ENCODE results near the gene LMF1.
A peak's percentile ranks its signal among the peaks of the same experiment; 100 is the strongest.

LMF1 gene

DNA sequence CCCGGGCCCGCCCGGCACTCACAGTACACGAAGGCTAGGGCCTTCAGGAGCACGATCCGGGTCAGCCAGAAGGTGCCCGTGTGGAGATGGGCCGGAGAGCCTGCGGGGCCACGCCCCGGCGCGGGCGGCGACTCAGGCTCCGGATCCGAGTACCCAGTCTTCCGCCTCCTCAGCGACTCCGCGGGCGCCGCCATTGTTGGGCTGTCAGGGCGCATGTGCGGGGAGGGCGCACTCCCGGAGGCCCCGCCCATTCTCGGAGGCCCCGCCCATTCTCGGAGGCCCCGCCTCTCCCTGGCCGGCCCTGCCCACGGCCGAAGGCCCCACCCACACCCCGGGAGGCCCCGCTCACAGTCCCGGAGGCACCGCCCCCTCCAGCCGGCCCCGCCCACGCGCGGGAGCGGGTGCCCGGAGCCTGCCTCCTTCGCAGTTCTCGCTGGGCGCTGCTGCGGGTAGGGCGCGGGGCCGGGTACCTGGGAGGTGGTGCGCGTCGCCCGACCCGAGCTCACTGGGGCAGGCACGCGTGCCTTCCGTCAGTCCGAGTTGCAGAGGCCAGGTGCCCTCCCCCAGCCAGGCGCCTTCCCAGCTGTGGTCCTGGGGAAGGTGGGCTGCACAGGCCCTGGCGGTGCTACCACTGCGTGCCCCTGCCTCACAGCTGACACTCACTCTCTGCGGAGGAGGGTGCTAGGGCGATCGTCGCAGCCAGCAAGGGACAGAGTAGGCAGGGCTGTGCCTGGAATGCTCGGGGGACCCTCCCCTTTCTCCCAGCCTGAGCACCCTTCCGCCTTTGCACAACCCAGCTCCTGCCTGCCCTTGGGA lies at the start of gene LMF1:
TSS of gene LMF1 (minus strand) at position 219 of the 816 bp plus-strand sequence. CDS start at position 215, 4 bp downstream.
- peak; percentile 64 for DNase-seq

DNA sequence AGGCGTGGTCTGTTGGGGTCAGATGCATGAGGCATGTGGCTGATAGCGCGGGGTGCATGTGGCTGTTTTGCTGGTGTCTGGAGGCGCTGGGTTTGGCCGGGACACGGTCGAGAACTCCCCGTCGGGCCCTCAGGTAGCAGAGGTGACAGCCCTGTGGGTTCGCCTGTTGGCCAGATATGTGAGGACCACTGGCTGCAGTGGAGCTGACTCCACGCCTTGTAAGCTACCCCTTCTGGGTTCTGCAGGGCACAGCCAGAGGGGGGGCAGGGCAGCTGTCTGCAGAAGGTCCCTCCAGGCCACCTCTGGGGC lies 49.3 kb upstream of the LMF1 start:
- no peak for DNase-seq

DNA sequence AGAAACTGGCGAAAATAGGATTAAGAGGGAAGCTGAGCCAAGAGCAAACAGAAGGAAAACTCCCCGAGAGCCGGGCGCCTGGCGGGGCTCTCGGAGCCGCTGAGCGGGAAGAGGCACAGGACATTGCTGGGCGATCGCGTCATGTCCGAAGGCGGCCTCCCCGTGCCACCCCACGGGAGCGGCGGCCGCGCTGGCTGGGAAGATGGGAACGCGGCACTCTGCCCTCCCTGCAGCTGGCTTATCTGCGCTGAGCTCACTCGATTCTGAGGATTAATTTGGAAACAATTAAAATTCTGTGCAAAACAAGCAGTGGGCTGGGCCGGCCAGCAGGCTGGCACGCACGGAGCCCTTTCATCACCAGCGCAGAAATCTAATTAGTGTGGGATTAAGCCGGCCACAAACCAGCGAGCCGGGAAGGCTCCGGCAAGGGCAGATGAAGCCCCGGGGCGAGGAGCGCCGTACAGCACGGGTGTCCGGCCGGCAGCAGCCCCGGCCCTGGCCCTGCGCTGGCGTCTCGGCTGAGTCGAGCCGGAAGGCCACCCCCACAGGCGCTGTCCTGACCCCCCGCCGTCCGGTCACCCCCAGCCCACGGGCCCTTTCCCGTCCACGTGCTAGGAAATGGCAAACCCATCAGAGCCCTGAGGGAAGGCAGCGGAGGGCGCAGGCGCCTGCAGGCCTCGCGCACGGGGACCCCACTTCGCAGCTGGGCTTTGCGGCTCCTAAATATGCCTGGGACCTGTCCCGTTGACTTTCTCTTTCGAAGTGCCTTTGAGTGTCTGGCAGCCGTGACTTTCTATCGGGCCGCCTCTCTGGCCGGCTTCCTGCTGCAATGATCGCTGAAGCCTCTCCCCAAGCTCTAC lies 48.7 kb upstream of the LMF1 start:
- DNase-seq = peak; percentile 8

DNA sequence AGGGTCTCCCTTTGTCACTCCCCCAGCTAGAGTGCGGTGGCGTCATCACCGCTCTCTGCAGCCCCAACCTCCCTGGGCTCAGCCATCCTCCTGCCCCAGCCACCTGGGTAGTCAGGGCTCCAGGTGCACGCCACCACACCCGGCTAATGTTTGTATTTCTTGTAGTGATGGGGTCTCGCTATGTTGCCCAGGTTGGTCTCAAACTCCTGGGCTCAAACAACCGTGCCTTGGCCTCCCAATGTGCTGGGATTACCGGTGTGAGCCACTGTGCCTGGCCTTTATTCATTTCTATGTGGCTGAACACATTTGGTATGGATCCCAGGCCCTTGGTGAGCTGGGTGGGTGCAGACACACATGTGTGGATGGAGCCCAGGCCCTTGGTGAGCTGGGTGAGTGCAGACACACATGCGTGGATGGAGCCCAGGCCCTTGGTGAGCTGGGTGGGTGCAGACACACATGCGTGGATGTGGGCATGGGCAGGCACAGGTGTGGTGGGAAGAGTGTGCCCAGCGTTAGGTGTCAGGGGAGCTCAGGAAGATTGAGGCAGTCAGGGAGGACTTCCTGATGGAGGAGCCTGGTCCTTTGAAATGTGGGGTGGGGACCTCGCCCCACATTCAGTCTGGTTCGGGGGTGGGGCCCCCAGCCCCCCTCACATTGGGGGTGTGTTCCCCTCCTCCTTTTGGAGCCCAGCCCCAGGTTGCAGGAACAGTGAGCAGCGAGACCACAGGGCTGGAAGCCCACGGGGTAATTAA lies 47.8 kb upstream of the LMF1 start:
- DNase-seq = no peak

DNA sequence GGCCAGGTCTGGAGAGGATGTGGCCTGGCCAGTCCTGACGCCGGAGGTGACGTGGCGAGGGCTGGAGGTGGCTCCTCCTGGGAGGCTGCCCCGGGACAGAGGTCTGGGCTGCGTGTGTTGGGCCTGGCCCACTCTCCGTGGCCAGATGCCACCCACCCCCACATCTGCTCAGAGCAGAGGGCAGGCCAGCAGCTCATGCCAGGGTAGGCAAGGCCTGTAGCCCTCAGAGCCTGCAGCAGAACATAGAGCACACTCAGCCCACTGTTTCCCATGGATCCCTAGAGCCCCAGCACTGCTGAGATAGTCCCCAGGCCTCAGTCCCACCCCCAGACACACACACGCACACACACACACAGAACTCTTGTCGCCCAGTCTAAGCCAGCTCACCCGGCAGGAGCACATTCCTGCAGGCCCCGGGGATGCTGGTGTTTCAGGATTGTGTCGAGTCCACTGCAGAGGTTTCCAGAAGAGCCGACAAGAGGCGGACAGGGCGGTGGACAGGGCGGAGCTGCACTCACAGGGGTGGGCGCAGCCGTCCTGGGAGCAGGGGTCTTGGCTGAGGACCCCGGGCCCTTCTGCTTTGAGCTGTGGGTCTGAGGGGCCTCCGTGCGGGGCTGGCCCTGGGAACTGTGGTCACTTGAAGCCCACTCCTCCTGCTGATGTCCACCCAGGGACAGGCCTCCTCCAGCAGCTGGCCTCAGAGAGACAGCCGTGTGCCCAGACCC lies 44.1 kb upstream of the LMF1 start:
- DNase-seq = no peak

DNA sequence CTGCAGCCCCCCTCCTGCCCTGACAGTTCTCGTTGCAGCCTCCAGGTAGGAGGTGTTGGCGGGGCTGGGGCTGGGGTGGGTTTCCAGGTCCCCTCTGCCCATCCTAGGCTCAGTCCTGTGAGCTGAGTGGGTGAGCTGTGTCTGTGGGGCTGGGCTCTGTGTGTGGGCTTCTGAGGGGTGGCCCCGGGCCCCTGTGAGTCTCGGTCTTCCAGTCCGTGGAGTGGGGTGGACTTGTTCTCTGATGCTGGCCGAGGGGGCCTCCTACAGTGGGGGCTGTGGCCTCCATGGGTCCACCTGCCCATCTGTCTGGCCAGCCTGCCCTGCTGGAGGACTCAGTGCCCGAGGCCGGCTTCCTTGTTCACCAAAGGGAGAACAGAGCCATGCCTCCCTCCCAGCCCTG lies 43.4 kb upstream of the LMF1 start:
- DNase-seq = no peak

DNA sequence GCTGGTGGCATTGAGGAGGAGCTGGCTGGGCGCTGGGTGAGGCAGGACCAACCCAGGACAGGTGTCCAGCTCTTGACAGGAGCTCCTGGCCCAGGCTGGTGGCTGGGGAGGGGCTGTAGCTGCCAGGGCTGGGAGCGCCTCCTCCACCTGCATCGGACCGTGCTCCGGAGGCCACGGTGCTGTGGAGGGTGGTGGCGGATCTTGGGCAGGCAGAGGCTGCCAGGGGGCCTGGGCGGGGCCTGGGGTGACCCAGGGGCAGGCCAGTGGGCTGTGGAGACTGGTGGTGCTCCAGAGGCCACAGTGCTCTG lies 42.8 kb upstream of the LMF1 start:
- no peak for DNase-seq

DNA sequence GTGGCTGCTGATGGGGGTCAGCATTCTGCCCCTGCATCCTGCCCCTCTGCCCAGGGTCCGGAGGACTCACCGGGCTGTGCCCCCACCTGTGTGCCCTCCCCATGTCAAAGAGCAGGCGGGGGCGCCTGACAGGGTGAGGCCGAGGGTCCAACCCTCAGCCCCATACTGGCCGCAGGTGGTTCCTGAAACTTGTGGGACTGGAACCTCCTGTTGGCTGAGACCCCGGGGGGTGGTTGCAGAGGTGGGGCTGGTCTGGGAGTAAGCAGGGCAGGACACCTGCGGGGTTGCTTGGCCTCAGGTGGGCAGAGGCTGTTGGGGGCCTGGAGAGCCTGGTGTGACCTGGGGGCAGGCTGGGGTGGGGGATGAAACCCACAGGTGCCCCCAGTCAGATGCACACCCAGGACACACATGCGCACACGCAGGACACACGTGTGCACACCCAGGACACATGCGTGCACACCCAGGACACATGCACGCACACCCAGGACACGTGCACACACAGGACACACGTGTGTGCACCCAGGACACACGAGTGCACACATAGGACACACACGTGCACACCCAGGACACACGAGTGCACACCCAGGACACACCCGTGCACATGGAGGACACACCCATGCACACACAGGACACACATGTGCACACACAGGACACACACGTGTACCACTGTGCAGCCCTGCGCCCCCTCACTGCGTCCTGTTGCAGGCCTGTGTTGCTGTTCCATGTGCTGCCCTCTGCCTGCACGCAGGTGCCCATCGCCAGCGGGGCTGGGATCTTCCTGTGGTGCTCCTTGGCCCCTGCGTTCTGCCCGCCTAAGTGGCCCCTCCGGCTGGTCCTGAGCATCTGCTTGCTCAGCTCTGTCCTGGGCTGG lies 42.2 kb upstream of the LMF1 start:
- DNase-seq = no peak

DNA sequence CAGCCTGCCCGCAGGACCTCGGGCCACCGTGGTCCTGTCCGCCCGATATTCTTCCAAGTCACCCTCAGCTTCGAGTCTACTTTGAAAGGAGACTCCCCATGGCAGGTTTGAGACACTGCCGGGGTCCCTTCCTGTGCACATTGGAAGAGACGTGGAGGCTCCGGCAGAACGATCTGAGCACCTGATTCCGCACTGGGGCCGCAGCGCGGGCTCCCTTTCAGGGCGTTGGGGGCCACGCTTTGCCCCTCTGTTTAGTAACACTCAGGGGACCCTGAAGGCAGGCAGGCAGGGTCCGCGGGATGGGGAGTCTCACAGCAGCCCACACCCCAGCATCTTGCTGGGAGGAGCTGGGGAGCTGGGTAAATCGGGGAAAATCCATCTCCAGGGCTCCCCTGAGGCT lies 41.4 kb upstream of the LMF1 start:
- no peak for DNase-seq

DNA sequence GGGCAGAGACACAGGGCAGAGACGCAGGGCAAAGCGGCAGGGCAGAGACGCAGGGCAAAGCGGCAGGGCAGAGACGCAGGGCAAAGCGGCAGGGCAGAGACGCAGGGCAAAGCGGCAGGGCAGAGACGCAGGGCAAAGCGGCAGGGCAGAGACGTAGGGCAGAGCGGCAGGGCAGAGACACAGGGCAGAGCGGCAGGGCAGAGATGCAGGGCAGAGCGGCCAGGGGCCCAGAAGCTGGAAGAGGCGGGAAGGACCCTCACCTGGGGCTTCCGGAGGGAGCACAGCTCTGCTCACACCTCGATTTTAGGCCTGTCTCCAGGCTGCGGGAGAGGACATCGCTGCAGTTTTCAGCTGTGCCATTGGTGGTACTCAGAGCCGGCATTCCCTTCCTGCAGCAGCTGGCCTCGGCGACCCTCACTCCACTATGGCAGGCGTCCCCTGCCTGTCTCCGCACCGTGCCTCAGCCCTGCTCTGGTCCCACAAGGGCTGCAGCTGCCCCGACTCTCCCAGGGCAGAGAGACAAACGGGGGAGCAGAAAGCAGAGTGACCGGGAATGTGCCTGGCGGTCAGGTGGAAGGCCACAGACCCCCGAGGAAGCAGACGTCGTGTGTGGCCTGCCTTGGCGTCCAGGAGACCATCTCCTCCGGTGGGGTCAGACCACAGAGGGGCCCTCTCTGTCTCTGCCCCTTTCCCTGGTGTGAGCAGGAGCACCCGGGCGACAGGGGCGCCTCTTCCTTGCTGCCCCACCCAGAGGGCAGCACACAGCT lies 40.7 kb upstream of the LMF1 start:
- no peak for DNase-seq

DNA sequence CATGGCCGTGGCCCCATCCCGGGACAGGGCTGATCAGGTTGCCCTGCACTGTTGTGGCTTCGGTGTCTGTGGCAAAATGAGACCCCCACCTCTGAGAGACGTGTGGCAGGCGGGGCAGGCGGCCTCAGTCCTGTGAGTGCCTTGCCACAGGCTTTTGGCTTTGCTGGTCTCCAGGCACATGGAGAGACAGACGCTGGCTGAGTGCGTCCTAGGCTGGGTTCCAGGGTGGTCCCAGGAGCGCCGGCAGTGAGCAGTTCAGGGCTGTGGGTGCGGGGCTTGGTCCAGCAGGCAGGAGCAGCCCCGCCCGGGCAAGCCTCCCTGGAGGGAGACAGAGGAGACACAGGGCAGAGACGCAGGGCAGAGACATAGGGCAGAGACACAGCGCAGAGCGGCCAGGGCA lies 40.0 kb upstream of the LMF1 start:
- DNase-seq = no peak

DNA sequence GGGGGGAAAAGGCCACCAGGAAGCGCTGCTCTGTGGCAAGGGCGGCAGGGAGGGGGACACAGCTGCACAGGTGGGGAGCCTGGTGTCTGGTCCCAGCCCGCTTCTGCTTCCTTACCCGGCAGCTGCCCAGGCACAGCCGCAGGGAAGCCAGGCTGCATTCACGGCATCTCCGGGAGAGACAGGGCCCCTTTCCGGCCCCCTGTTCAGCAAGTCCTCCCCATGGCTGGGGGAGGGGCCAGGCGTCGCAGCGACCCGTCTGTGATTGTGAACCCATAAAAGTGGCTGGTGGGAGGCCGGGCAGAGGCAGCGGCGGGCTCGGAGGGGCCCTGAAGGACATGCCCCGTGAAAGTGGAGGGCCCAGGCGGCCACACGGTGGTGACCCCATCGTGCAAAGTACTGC lies 39.5 kb upstream of the LMF1 start:
- no peak for DNase-seq

DNA sequence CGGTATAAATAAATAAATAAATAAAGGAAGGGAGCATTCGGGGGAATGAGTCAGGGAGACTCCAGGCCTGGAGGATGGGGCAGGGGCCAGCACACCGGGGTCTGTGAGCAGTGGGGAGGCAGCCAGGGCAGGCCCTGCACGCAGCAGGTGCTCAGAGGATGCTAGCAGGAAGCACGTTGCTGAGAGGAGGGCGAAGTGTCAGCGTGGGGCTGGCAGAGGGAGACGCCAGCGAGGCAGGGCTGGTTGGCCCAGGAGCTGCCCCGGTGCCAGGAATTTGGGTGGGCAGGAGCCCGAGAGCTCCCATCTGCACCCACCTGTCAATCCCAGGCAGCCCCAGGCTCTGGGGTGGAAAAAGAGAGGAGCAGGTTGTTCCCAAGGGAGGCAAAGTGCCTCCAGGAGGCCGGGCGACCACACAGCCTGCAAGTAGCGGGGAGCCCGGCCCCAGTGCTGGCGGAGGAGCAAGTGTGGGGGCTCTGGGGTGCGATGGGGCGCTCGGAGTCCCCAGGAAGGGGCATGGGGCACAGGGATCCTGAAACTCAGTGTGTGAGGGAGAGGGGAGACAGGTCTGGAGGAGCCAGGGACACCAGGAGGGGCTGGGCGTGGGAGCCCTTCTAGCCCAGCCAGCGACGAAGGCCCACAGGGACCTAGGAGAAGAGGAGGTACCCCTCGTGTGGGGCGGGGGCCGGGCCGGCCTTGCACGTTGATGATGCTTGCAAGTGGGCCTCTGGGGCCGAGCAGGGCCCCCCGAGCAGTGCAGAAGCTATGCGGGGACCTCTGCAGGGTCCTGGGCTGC lies 38.8 kb upstream of the LMF1 start:
- no peak for DNase-seq

DNA sequence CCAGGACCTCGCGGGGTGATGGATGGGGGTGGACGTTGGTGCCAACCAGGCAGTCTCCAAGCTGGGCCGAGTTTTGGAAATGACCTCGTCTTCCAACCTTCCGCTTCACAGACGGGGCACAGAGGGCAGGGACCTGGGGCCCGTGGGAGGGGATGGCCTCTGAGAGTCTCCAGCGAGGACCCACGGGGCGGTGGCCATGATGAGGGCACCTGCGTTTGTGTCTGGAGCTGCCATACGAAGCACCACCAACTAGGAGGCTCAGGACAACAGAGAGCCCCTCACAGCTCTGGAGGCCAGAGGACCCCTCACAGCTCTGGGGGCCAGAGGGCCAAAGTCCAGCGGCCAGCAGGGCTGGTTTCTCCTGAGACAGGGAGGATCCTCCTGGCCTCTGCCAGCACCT lies 37.3 kb upstream of the LMF1 start:
- no peak for DNase-seq

DNA sequence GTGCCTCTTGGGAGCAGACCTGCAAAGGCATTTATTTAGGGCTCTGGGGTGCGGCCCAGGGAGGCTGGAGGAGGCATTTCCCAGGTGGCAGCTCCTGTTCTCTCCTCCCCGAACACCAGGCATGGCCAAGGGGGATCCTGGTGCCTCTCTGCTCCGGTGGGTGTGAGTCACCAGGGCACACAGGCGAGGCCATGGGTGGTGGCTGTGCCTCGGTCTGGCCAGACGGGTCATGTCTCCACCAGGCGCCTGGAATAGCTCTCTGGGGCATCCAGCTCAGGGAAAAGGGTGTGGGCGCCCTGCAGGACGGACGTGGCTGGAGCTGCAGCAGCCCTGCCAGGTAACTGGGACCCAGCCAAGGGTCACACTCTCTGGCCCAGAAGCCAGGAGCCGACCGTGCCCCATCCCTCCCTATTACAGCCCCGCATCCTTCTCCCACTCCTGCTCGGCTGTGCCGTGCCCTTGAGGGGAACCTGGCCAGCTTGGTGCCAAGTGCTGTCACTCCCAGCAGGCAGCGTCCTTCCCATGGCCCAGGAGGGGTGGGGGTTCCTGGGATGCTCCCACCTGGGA lies 36.6 kb upstream of the LMF1 start:
- DNase-seq = no peak

DNA sequence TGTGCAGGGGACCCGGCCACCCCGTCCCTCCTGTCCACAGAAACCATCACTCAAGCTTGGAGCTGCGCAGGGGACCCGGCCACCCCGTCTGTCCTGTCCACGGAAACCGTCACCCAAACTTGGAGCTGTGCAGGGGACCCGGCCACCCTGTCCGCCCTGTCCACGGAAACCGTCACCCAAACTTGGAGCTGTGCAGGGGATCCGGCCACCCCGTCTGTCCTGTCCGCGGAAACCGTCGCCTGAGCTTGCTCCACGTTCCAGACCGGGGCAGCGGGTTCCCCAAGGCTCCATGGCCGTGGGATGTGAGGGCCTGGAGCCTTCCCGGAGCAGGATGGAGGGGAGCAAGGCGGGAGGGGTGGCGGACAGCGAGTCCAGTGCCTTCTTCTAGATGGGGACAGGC lies 36.0 kb upstream of the LMF1 start:
- no peak for DNase-seq

DNA sequence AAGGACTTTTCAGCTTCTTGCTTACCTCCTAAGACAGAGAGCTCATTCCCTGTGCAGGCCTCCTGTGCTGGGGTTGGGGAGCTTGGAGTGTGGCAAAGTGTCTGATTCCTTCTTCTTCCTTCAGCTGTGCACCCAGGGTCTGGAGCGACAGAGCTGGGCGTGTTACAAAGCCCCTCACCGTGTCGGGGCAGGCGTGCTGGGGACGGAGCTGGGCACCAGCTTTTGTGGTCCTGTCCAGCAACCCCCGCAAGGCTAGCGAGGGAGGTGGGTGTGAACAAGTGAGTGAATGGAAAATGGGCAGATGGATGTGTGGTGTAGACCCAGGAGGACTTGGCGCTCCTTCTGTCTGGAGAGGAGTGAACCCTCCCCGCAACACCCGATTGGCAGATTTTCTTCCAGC lies 34.5 kb upstream of the LMF1 start:
- no peak for DNase-seq

DNA sequence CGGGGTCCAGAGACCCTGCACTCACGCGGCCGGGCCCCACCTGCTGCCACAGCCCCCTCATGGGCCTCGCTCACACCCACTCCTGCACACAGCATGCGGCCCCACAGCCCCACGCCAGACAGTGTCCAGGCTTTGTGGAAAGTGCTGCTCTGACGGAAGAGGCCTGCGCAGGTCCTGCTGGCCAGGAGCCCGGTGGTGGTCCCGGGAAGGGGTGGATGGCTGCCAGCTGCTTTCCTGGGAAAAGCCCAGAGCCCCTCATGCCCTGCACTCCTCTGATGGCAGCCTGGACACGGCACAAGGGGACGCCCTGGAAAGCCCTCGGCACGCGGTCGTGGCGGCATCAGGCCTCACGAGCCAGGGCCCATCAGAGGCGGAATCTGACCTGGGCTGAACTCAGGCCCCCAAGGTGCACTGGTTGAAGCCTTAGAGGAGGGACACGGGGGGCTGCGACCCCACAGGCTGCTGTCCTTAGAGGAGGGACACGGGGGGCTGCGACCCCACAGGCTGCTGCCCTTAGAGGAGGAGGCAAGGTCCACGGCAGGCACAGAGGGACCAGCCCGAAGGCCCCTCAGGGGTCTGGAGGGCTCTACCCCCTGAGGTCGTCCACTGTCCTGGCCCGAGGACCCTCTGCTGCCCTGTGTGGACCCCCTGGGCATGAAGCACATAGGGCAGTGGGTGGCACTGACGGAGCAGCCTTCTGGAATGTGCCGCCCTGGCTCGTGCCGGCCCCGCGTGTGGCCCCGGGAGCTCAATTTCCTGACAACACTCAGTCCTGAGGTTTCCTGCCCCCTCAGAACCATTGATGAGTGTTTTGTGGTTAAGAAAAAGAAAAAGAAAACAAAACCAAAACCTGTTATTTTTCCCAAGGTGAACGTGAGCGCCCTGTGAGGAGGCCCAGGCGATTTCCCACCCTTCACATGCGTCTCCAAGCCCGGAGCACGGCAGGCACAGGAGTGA lies 32.9 kb upstream of the LMF1 start:
- no peak for DNase-seq
